SIG-M5 treated with dmso at 0.1 percent for 504 hours (cell line): ENCODE data around the gene ABI3BP.
A peak's percentile ranks its signal among the peaks of the same experiment; 100 is the strongest.
"Not testable (repeated sequence)": the region's sequence is repeated elsewhere in the genome, so short reads cannot be mapped to it uniquely, and the experiment has no call there.

Experiments used
- DNase-seq: peaks from one replicate; lab custom pipeline; 2025; ENCODE audit not compliant: unreplicated experiment; lab: John Stamatoyannopoulos, UW

ABI3BP gene

GRCh38 chr3:100993309-100993708 lies at the start of gene ABI3BP:
TSS of gene ABI3BP (minus strand) at chr3:100993421. CDS start at chr3:100993384, 37 bp downstream.
- no peak for DNase-seq

- DNase-seq: no peak
Observed at GRCh38 chr3:101039285-101039684, 46.1 kb upstream of the ABI3BP start.

GRCh38 chr3:101038880-101039279 lies 45.7 kb upstream of the ABI3BP start:
- DNase-seq: no peak

- DNase-seq: no peak
Observed at GRCh38 chr3:101038393-101038792, 45.2 kb upstream of the ABI3BP start.

- no peak for DNase-seq
Observed at GRCh38 chr3:101037613-101038012, 44.4 kb upstream of the ABI3BP start.

GRCh38 chr3:101036676-101037075 lies 43.5 kb upstream of the ABI3BP start:
- DNase-seq: no peak

- peak; percentile 16 for DNase-seq
Observed at GRCh38 chr3:101036213-101036618, 43.0 kb upstream of the ABI3BP start.

GRCh38 chr3:101027286-101027685 lies 34.1 kb upstream of the ABI3BP start:
- DNase-seq: no peak

- no peak for DNase-seq
Observed at GRCh38 chr3:101026881-101027280, 33.7 kb upstream of the ABI3BP start.

GRCh38 chr3:101026244-101026643 lies 33.0 kb upstream of the ABI3BP start:
- DNase-seq: no peak

GRCh38 chr3:101020351-101021015 lies 27.3 kb upstream of the ABI3BP start:
- DNase-seq: no peak

GRCh38 chr3:101017017-101017416 lies 23.8 kb upstream of the ABI3BP start:
- no peak for DNase-seq

- not testable (repeated sequence) for DNase-seq
Observed at GRCh38 chr3:101012312-101012711, 19.1 kb upstream of the ABI3BP start.

GRCh38 chr3:101011136-101011535 lies 17.9 kb upstream of the ABI3BP start:
- no peak for DNase-seq

GRCh38 chr3:101010296-101010695 lies 17.1 kb upstream of the ABI3BP start:
- no peak for DNase-seq

GRCh38 chr3:101009386-101009785 lies 16.2 kb upstream of the ABI3BP start:
- DNase-seq: no peak

- no peak for DNase-seq
Observed at GRCh38 chr3:100999160-100999559, 5.9 kb upstream of the ABI3BP start.

GRCh38 chr3:100994809-100995208 lies 1.6 kb upstream of the ABI3BP start:
- DNase-seq: no peak

GRCh38 chr3:100994187-100994586 lies 966 bp upstream of the ABI3BP start:
- DNase-seq: no peak

- no peak for DNase-seq
Observed at GRCh38 chr3:100992231-100993012, 799 bp downstream of the ABI3BP start.

- no peak for DNase-seq
Observed at GRCh38 chr3:100988080-100988479, 5.1 kb downstream of the ABI3BP start.

- DNase-seq: no peak
Observed at GRCh38 chr3:100984308-100984707, 8.9 kb downstream of the ABI3BP start.
